ENCODE results near the gene PRMT6.

Gene PRMT6

GRCh38 chr1:107076841-107077240, 20.4 kb downstream of the PRMT6 start:
- Histone ChIP-seq H3K79me1 (replicated peaks; ENCODE audit: low read length, poor library complexity, severe bottlenecking) (no peaks in the 10 kb centered on the region), H3K36me3 (ENCODE audit: control insufficient read depth in 1 of 2, insufficient read depth in 2 of 2, low read depth in 1 of 2, low read length in 2 of 2) (no peaks in the 10 kb centered on the region), H2AK5ac (ENCODE audit: low read length, severe bottlenecking) (no peak overlapping the region)

GRCh38 chr1:107079249-107079648, 22.8 kb downstream of the PRMT6 start:
- H3K9me3 ChIP-seq (ENCODE audit: control insufficient read depth, low read length), result peaks cover 10% of the 10 kb centered on the region
- no peaks in the 10 kb centered on the region for H3K4me1 ChIP-seq (ENCODE audit: control insufficient read depth, insufficient read depth, low read depth, low read length)
- H2BK15ac ChIP-seq (ENCODE audit: low read depth, poor library complexity, severe bottlenecking), result no peak overlapping the region
- H3K36me3 ChIP-seq (ENCODE audit: control insufficient read depth in 1 of 2, insufficient read depth in 2 of 2, low read depth in 1 of 2, low read length in 2 of 2), result no peaks in the 10 kb centered on the region
- H3K23ac ChIP-seq (ENCODE audit: low read length in 2 of 2), result no peak overlapping the region
- H3K4ac ChIP-seq (ENCODE audit: low read depth in 1 of 2, low read length in 2 of 2), result no peak overlapping the region
- H3K79me1 ChIP-seq (replicated peaks; ENCODE audit: low read length, poor library complexity, severe bottlenecking), result no peaks in the 10 kb centered on the region
- H2BK12ac ChIP-seq (ENCODE audit: low read length in 2 of 2), result no peak overlapping the region
- H2BK120ac ChIP-seq (ENCODE audit: low read depth, low read length), result no peak overlapping the region
- no peak overlapping the region for H3K9ac ChIP-seq (ENCODE audit: low read length)
- WGBS, result 60% methylated on average over 1 of the region's 1 CpG
- H3K18ac ChIP-seq (ENCODE audit: low read depth in 1 of 2, low read length in 2 of 2), result no peak overlapping the region
- H3K27ac ChIP-seq (ENCODE audit: low read length, poor library complexity, severe bottlenecking), result no peak overlapping the region
- DNase-seq, result no peak
- H3K14ac ChIP-seq (ENCODE audit: low read length in 2 of 2), result no peak overlapping the region
- H2BK5ac ChIP-seq (ENCODE audit: low read depth, low read length, poor library complexity, severe bottlenecking), result no peak overlapping the region
- H4K8ac ChIP-seq (ENCODE audit: low read length), result no peak overlapping the region
- H3K4me3 ChIP-seq (ENCODE audit: insufficient read depth in 1 of 2, low read depth in 1 of 2, low read length in 2 of 2), result no peak overlapping the region
- H2AFZ ChIP-seq (ENCODE audit: low read depth, low read length), result no peak overlapping the region
- no peaks in the 10 kb centered on the region for H3K27me3 ChIP-seq (ENCODE audit: control insufficient read depth in 1 of 2, insufficient read depth in 1 of 2, low read length in 2 of 2)
- no peak overlapping the region for H4K91ac ChIP-seq (ENCODE audit: low read length)
- no peak overlapping the region for H3K4me2 ChIP-seq (ENCODE audit: low read length, poor library complexity, severe bottlenecking)
- H2AK5ac ChIP-seq (ENCODE audit: low read length, severe bottlenecking), result no peak overlapping the region

More at GRCh38 chr1:107076841-107077240, 20.4 kb downstream of the PRMT6 start:
- Histone ChIP-seq H2BK120ac (ENCODE audit: low read depth, low read length) (no peak overlapping the region), H3K27ac (ENCODE audit: low read length, poor library complexity, severe bottlenecking) (no peak overlapping the region), H3K9ac (ENCODE audit: low read length) (peak overlapping the region; percentile 25), H4K91ac (ENCODE audit: low read length) (no peak overlapping the region), H3K9me3 (ENCODE audit: control insufficient read depth, low read length) (no peaks in the 10 kb centered on the region), H3K4ac (ENCODE audit: low read depth in 1 of 2, low read length in 2 of 2) (no peak overlapping the region), H3K4me1 (ENCODE audit: control insufficient read depth, insufficient read depth, low read depth, low read length) (no peaks in the 10 kb centered on the region), H3K27me3 (ENCODE audit: control insufficient read depth in 1 of 2, insufficient read depth in 1 of 2, low read length in 2 of 2) (no peaks in the 10 kb centered on the region), H3K18ac (ENCODE audit: low read depth in 1 of 2, low read length in 2 of 2) (no peak overlapping the region), H3K14ac (ENCODE audit: low read length in 2 of 2) (no peak overlapping the region), H3K4me3 (ENCODE audit: insufficient read depth in 1 of 2, low read depth in 1 of 2, low read length in 2 of 2) (no peak overlapping the region), H2AFZ (ENCODE audit: low read depth, low read length) (peak overlapping the region; percentile 14), H2BK15ac (ENCODE audit: low read depth, poor library complexity, severe bottlenecking) (no peak overlapping the region), H2BK12ac (ENCODE audit: low read length in 2 of 2) (no peak overlapping the region), H4K8ac (ENCODE audit: low read length) (no peak overlapping the region), H3K4me2 (ENCODE audit: low read length, poor library complexity, severe bottlenecking) (peak overlapping the region; percentile 6), H2BK5ac (ENCODE audit: low read depth, low read length, poor library complexity, severe bottlenecking) (no peak overlapping the region), H3K23ac (ENCODE audit: low read length in 2 of 2) (no peak overlapping the region)
- DNase-seq, result no peak
- WGBS, result 61% methylated on average over 3 of the region's 5 CpGs

GRCh38 chr1:107081102-107081501, 24.6 kb downstream of the PRMT6 start:
- Histone ChIP-seq H3K27me3 (ENCODE audit: control insufficient read depth in 1 of 2, insufficient read depth in 1 of 2, low read length in 2 of 2) (no peaks in the 10 kb centered on the region), H2BK12ac (ENCODE audit: low read length in 2 of 2) (no peak overlapping the region), H2BK5ac (ENCODE audit: low read depth, low read length, poor library complexity, severe bottlenecking) (no peak overlapping the region), H4K91ac (ENCODE audit: low read length) (no peak overlapping the region), H3K14ac (ENCODE audit: low read length in 2 of 2) (no peak overlapping the region), H3K4ac (ENCODE audit: low read depth in 1 of 2, low read length in 2 of 2) (no peak overlapping the region), H2BK15ac (ENCODE audit: low read depth, poor library complexity, severe bottlenecking) (no peak overlapping the region), H3K4me2 (ENCODE audit: low read length, poor library complexity, severe bottlenecking) (no peak overlapping the region), H4K8ac (ENCODE audit: low read length) (no peak overlapping the region), H3K18ac (ENCODE audit: low read depth in 1 of 2, low read length in 2 of 2) (no peak overlapping the region), H3K23ac (ENCODE audit: low read length in 2 of 2) (no peak overlapping the region), H2BK120ac (ENCODE audit: low read depth, low read length) (no peak overlapping the region), H3K4me1 (ENCODE audit: control insufficient read depth, insufficient read depth, low read depth, low read length) (no peaks in the 10 kb centered on the region), H3K9ac (ENCODE audit: low read length) (no peak overlapping the region), H3K79me1 (replicated peaks; ENCODE audit: low read length, poor library complexity, severe bottlenecking) (no peaks in the 10 kb centered on the region), H3K36me3 (ENCODE audit: control insufficient read depth in 1 of 2, insufficient read depth in 2 of 2, low read depth in 1 of 2, low read length in 2 of 2) (no peaks in the 10 kb centered on the region), H3K9me3 (ENCODE audit: control insufficient read depth, low read length) (peaks cover 24% of the 10 kb centered on the region), H2AFZ (ENCODE audit: low read depth, low read length) (no peak overlapping the region), H2AK5ac (ENCODE audit: low read length, severe bottlenecking) (no peak overlapping the region), H3K4me3 (ENCODE audit: insufficient read depth in 1 of 2, low read depth in 1 of 2, low read length in 2 of 2) (no peak overlapping the region), H3K27ac (ENCODE audit: low read length, poor library complexity, severe bottlenecking) (no peak overlapping the region)
- WGBS, result 71% methylated on average over 2 of the region's 2 CpGs
- DNase-seq, result no peak

GRCh38 chr1:107091418-107091817, 34.9 kb downstream of the PRMT6 start:
- Histone ChIP-seq H3K4ac (ENCODE audit: low read depth in 1 of 2, low read length in 2 of 2) (no peak overlapping the region), H3K4me3 (ENCODE audit: insufficient read depth in 1 of 2, low read depth in 1 of 2, low read length in 2 of 2) (no peak overlapping the region), H3K27me3 (ENCODE audit: control insufficient read depth in 1 of 2, insufficient read depth in 1 of 2, low read length in 2 of 2) (no peaks in the 10 kb centered on the region), H3K18ac (ENCODE audit: low read depth in 1 of 2, low read length in 2 of 2) (no peak overlapping the region), H3K4me2 (ENCODE audit: low read length, poor library complexity, severe bottlenecking) (no peak overlapping the region), H2BK15ac (ENCODE audit: low read depth, poor library complexity, severe bottlenecking) (no peak overlapping the region), H3K4me1 (ENCODE audit: control insufficient read depth, insufficient read depth, low read depth, low read length) (no peaks in the 10 kb centered on the region), H3K23ac (ENCODE audit: low read length in 2 of 2) (no peak overlapping the region), H2BK120ac (ENCODE audit: low read depth, low read length) (no peak overlapping the region), H2BK5ac (ENCODE audit: low read depth, low read length, poor library complexity, severe bottlenecking) (no peak overlapping the region), H3K9ac (ENCODE audit: low read length) (no peak overlapping the region), H3K9me3 (ENCODE audit: control insufficient read depth, low read length) (peaks cover 2% of the 10 kb centered on the region), H3K27ac (ENCODE audit: low read length, poor library complexity, severe bottlenecking) (no peak overlapping the region), H4K8ac (ENCODE audit: low read length) (no peak overlapping the region), H4K91ac (ENCODE audit: low read length) (no peak overlapping the region), H2AK5ac (ENCODE audit: low read length, severe bottlenecking) (no peak overlapping the region), H2AFZ (ENCODE audit: low read depth, low read length) (no peak overlapping the region), H2BK12ac (ENCODE audit: low read length in 2 of 2) (no peak overlapping the region), H3K14ac (ENCODE audit: low read length in 2 of 2) (no peak overlapping the region), H3K36me3 (ENCODE audit: control insufficient read depth in 1 of 2, insufficient read depth in 2 of 2, low read depth in 1 of 2, low read length in 2 of 2) (no peaks in the 10 kb centered on the region), H3K79me1 (replicated peaks; ENCODE audit: low read length, poor library complexity, severe bottlenecking) (no peaks in the 10 kb centered on the region)
- 100% methylated on average over 1 of the region's 1 CpG for WGBS
- no peak for DNase-seq
